Suppressor macrophage treated with lipopolysaccharide for 4 hours (primary cell): ENCODE results near the gene KANK4.
"Not testable (repeated sequence)": the region's sequence is repeated elsewhere in the genome, so short reads cannot be mapped to it uniquely, and the experiment has no call there.

Source experiments
- DNase-seq: peaks from one replicate; pipeline ENCODE4 v3.0.0-alpha.2; 2020

Gene KANK4

GRCh38 chr1:62234688-62235087, 84.5 kb downstream of the KANK4 start:
- DNase-seq = no peak

GRCh38 chr1:62233926-62234450, 85.2 kb downstream of the KANK4 start:
- no peak for DNase-seq

- peak; percentile 45 for DNase-seq
These were observed 86.4 kb downstream of the KANK4 start for GRCh38 chr1:62232871-62233278.

- no peak for DNase-seq
These were observed 88.5 kb downstream of the KANK4 start for GRCh38 chr1:62230718-62231117.

- no peak for DNase-seq
These were observed 89.3 kb downstream of the KANK4 start for GRCh38 chr1:62229932-62230331.

- DNase-seq = no peak
These were observed 89.8 kb downstream of the KANK4 start for GRCh38 chr1:62229468-62229867.

- no peak for DNase-seq
These were observed 90.4 kb downstream of the KANK4 start for GRCh38 chr1:62228883-62229187.

- DNase-seq = peak; percentile 49
These were observed 90.9 kb downstream of the KANK4 start for GRCh38 chr1:62228136-62228882.

- DNase-seq = no peak
These were observed 91.7 kb downstream of the KANK4 start for GRCh38 chr1:62227496-62227895.

- DNase-seq = no peak
These were observed 95.1 kb downstream of the KANK4 start for GRCh38 chr1:62224182-62224581.

GRCh38 chr1:62222321-62222720, 96.9 kb downstream of the KANK4 start:
- DNase-seq = no peak

- no peak for DNase-seq
These were observed 98.1 kb downstream of the KANK4 start for GRCh38 chr1:62221171-62221570.

GRCh38 chr1:62220456-62220855, 98.8 kb downstream of the KANK4 start:
- not testable (repeated sequence) for DNase-seq

GRCh38 chr1:62218604-62219003, 100.6 kb downstream of the KANK4 start:
- DNase-seq = no peak

- no peak for DNase-seq
These were observed 105.9 kb downstream of the KANK4 start for GRCh38 chr1:62213075-62213914.

- no peak for DNase-seq
These were observed 106.8 kb downstream of the KANK4 start for GRCh38 chr1:62212411-62212810.

- no peak for DNase-seq
These were observed 108.3 kb downstream of the KANK4 start for GRCh38 chr1:62210960-62211359.

- DNase-seq = peak; percentile 68
These were observed 109.2 kb downstream of the KANK4 start for GRCh38 chr1:62209931-62210595.

GRCh38 chr1:62208970-62209369, 110.3 kb downstream of the KANK4 start:
- no peak for DNase-seq

- no peak for DNase-seq
These were observed 111.1 kb downstream of the KANK4 start for GRCh38 chr1:62208087-62208486.

- DNase-seq = no peak
These were observed 112.0 kb downstream of the KANK4 start for GRCh38 chr1:62207187-62207586.

- DNase-seq = no peak
These were observed 120.5 kb downstream of the KANK4 start for GRCh38 chr1:62198781-62199125.

GRCh38 chr1:62198069-62198780, 121.0 kb downstream of the KANK4 start:
- no peak for DNase-seq
